NCI-H2171 (cell line): ENCODE results near the gene PRSS12.

Experiments used
- DNase-seq: peaks from one replicate; lab custom pipeline; 2025; lab: John Stamatoyannopoulos, UW

The PRSS12 gene

GRCh38 chr4:118356111-118356510 lies 3.3 kb upstream of the PRSS12 start:
- DNase-seq, result no peak

GRCh38 chr4:118354913-118355312 lies 2.1 kb upstream of the PRSS12 start:
- no peak for DNase-seq

- DNase-seq, result no peak
These were observed 779 bp upstream of the PRSS12 start for GRCh38 chr4:118353534-118354030.

GRCh38 chr4:118351851-118352827 lies 664 bp downstream of the PRSS12 start:
- DNase-seq, result no peak

- DNase-seq, result no peak
These were observed 1.8 kb downstream of the PRSS12 start for GRCh38 chr4:118350961-118351360.

- DNase-seq, result no peak
These were observed 3.9 kb downstream of the PRSS12 start for GRCh38 chr4:118348886-118349285.

- no peak for DNase-seq
These were observed 6.3 kb downstream of the PRSS12 start for GRCh38 chr4:118346495-118346894.

- DNase-seq, result no peak
These were observed 7.0 kb downstream of the PRSS12 start for GRCh38 chr4:118345813-118346212.

- no peak for DNase-seq
These were observed 8.0 kb downstream of the PRSS12 start for GRCh38 chr4:118344801-118345200.

GRCh38 chr4:118343501-118343900 lies 9.3 kb downstream of the PRSS12 start:
- DNase-seq, result no peak

GRCh38 chr4:118340109-118340508 lies 12.7 kb downstream of the PRSS12 start:
- no peak for DNase-seq

- DNase-seq, result no peak
These were observed 13.6 kb downstream of the PRSS12 start for GRCh38 chr4:118338981-118339765.

GRCh38 chr4:118338518-118338917 lies 14.3 kb downstream of the PRSS12 start:
- no peak for DNase-seq

- no peak for DNase-seq
These were observed 14.8 kb downstream of the PRSS12 start for GRCh38 chr4:118337954-118338353.

- DNase-seq, result no peak
These were observed 17.0 kb downstream of the PRSS12 start for GRCh38 chr4:118335774-118336173.

GRCh38 chr4:118335324-118335723 lies 17.5 kb downstream of the PRSS12 start:
- DNase-seq, result no peak

GRCh38 chr4:118331352-118331751 lies 21.5 kb downstream of the PRSS12 start:
- DNase-seq, result no peak

- no peak for DNase-seq
These were observed 23.0 kb downstream of the PRSS12 start for GRCh38 chr4:118329849-118330248.

GRCh38 chr4:118327554-118328241 lies 25.1 kb downstream of the PRSS12 start:
- no peak for DNase-seq

- no peak for DNase-seq
These were observed 26.2 kb downstream of the PRSS12 start for GRCh38 chr4:118326585-118326984.

GRCh38 chr4:118325431-118325830 lies 27.4 kb downstream of the PRSS12 start:
- DNase-seq, result no peak

- no peak for DNase-seq
These were observed 29.8 kb downstream of the PRSS12 start for GRCh38 chr4:118322831-118323502.
